GM21526 (cell line): ENCODE measurements around the gene TMCC2.

Experiments used
- ATAC-seq: cut with Tn5 transposase; IDR thresholded peaks from one replicate; pipeline ENCODE4 v1.9.1; 2021; ENCODE audit warnings: moderate library complexity; ENCODE audit not compliant: unreplicated experiment, low FRiP score

Gene TMCC2

GRCh38 chr1:205319081-205320018 is 91.6 kb downstream of the TMCC2 start:
- no peak for ATAC-seq

GRCh38 chr1:205321162-205321958 is 93.6 kb downstream of the TMCC2 start, which contains the start of gene NUAK2:
Gene NUAK2 (minus strand): TSS chr1:205321745. CDS start chr1:205321628, 117 bp downstream.
- ATAC-seq = no peak

- ATAC-seq = no peak
These were observed 94.2 kb downstream of the TMCC2 start for GRCh38 chr1:205321959-205322283.
